Tibial nerve (tissue), 3 donors: Measurements from ENCODE around the gene PFN3.

ENCODE experiments used
- POLR2A ChIP-seq, 2 donors: fragments of 450-650 bp; IDR thresholded peaks; one replicate each; pipeline ENCODE4 v1.6.1; 2017; ENCODE audit warnings: antibody characterized with exemption in 2 of 2, mild to moderate bottlenecking in 2 of 2, moderate library complexity in 2 of 2
- TF ChIP-seq, protein P1 (sequence below), 5 experiments: fragments of 200-600 bp in 3 of 5; fragments of 450-650 bp in 2 of 5; sonication (generic) in 3 of 5; IDR thresholded peaks; one replicate each; pipeline ENCODE4 v1.5.1; 2016 to 2019; ENCODE audit warnings: antibody characterized with exemption in 5 of 5, mild to moderate bottlenecking in 3 of 5, moderate library complexity in 2 of 5

DNA sequence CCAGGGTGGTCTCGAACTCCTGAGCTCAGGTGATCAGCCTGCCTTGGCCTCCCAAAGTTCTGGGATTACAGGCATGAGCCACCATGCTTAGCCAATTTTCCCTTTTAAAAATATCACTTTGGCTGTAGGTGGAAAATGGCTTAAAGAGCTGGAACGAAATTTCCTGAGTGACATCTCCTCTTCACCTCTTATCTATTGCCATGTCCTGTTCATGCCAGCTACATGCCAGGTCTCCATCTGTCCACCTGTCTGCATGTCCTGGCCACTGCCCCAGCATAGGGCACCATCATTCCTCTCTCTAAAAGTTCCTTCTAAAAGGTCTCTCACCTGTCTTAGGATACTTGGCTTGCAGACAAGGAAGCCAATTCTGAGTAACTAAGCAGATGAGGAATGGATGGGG, 23.2 kb upstream of the PFN3 start:
- TF ChIP-seq, protein P1, sequence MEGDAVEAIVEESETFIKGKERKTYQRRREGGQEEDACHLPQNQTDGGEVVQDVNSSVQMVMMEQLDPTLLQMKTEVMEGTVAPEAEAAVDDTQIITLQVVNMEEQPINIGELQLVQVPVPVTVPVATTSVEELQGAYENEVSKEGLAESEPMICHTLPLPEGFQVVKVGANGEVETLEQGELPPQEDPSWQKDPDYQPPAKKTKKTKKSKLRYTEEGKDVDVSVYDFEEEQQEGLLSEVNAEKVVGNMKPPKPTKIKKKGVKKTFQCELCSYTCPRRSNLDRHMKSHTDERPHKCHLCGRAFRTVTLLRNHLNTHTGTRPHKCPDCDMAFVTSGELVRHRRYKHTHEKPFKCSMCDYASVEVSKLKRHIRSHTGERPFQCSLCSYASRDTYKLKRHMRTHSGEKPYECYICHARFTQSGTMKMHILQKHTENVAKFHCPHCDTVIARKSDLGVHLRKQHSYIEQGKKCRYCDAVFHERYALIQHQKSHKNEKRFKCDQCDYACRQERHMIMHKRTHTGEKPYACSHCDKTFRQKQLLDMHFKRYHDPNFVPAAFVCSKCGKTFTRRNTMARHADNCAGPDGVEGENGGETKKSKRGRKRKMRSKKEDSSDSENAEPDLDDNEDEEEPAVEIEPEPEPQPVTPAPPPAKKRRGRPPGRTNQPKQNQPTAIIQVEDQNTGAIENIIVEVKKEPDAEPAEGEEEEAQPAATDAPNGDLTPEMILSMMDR (IDR thresholded peaks at IDR 0.05): no peak
- TF ChIP-seq POLR2A (IDR thresholded peaks at IDR 0.05): no peak
